Activated T-cell treated with anti-CD3 and anti-CD28 coated beads for 24 hours (primary cell): ENCODE data around the gene HCN3.
"Not testable (repeated sequence)": the region's sequence is repeated elsewhere in the genome, so short reads cannot be mapped to it uniquely, and the experiment has no call there.

Source experiments
- DNase-seq: peaks from one replicate; pipeline ENCODE4 v3.0.0-alpha.2; 2020; ENCODE audit warnings: low read depth

HCN3 gene

GRCh38 chr1:155284476-155284875 lies 7.2 kb downstream of the HCN3 start:
- no peak for DNase-seq

DNA sequence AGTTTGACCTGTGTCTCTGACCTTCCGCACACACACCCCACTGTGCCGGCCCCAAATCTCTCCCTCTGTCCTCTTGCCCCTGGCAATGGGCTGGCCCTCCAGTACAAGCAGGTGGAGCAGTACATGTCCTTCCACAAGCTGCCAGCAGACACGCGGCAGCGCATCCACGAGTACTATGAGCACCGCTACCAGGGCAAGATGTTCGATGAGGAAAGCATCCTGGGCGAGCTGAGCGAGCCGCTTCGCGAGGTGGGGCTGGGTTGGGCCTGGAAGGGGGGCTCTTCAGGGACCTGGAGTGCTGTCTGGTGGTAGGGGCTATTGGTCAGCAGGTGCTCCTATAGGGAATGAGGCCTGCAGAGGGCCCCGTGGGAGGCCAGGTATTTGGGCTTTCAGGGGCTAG lies 7.8 kb downstream of the HCN3 start:
- no peak for DNase-seq

- DNase-seq = no peak
Observed at GRCh38 chr1:155285631-155286044, 8.4 kb downstream of the HCN3 start.

DNA sequence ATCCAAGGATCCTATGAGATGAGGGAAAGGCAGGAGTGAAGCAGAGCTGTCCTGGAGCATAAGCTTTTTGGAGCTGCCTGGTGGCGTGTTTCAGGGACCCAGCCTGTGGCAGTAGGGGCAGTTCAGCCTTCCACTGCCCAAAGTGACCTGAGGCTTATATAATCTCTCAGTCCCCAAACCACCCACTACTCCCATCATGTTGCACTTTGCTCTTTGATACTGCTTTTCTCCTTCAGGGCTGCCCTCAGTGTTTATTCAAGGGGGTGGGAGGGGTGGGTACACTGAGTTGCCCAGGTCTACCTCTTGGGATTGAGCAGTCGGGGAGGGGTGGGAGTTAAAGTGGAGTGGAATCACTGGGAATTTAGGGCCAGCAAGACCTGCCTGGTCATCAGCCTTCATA lies 9.3 kb downstream of the HCN3 start:
- DNase-seq = no peak

DNA sequence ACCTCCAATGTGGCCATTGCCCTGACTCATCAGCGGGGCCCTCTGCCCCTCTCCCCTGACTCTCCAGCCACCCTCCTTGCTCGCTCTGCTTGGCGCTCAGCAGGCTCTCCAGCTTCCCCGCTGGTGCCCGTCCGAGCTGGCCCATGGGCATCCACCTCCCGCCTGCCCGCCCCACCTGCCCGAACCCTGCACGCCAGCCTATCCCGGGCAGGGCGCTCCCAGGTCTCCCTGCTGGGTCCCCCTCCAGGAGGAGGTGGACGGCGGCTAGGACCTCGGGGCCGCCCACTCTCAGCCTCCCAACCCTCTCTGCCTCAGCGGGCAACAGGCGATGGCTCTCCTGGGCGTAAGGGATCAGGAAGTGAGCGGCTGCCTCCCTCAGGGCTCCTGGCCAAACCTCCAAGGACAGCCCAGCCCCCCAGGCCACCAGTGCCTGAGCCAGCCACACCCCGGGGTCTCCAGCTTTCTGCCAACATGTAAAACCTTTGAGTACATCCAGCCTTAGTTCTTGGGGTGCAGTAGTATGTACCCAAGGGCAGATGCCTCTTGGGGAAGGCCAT lies 10.8 kb downstream of the HCN3 start:
- no peak for DNase-seq

DNA sequence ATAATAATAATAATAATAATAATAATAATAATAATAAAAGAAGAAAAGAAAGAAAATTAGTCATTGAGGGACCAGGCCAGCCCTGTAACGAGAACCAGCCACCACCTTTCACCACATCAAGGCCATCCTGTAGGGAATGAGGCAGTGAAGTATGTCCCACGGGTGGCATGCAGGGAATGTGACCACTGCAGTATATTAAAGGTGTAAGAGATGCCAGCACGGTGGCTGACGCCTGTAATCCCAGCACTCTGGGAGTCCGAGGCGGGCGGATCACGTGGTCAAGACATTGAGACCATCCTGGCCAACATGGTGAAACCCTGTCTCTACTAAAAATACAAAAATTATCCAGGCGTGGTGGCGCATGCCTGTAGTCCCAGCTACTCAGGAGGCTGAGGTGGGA lies 13.7 kb downstream of the HCN3 start:
- DNase-seq = not testable (repeated sequence)

GRCh38 chr1:155293086-155293749 lies 16.0 kb downstream of the HCN3 start:
- no peak for DNase-seq

DNA sequence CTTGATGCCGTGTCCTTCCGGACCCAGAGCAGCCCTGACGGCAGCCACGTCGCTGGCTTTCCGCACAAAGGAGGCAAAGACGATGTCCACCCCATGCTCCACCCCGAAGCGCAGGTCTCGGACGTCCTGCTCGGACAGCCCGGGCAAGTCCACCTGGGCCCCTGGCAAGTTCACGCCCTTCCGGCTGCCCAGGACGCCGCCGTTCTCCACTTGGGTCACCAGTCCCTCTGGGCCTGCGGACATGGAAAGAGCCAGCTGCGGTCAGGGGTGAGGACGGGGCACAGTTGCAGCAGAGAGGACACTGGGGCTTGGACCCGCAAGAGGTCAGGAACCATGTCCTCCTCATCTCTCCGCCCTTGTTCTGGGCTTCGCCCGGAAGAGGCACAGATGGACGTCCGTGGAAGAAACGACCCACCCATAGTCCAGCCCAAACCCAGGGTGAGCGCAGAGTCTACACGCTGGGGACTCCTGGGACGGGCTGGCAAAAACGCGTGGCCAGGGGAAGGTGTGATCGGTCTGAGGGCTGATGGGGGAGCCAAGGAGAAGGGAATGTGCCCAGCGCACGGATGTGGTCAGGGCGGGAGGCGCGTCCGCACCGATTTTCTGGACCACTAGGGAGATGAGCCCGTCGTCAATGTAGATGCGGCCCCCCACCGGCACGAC lies 17.4 kb downstream of the HCN3 start:
- DNase-seq = no peak

GRCh38 chr1:155295183-155295941 lies 18.1 kb downstream of the HCN3 start:
- DNase-seq = no peak

DNA sequence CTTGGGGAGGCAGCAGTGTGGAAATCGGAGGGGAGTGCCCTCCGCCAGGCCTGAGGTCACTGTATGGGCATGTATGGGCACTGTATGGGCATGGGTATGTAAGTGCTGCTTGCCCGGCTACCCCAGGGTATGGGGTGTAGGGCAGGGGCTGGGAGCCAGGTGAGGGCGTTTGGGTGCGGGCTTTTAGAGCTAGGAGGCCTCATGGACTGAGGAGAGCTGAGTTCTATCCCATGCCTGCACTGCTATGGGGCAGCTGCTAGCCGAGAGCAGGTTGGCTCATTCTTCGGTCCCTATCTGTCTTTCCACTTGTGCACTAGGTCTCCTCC lies 18.6 kb downstream of the HCN3 start:
- DNase-seq = no peak

DNA sequence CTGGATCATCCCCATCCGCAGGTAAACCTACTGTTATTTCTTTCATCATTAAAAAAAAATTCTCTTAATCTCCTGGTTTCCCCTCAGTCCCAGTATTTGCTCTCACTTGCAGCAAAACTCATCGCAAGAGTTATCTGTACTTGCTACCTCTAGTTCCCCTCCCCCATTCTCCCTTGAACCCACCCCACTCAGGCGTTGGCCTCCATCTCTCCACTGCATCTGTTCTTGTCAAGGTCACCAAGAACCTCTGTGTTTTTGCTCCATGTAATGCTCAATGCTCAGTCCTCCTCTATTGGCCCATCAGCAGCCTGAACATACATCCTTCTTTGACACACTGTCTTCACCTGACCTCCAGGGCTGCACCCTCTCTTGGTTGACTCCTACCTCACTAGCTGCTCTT lies 19.4 kb downstream of the HCN3 start:
- DNase-seq = no peak

- DNase-seq = no peak
Observed at GRCh38 chr1:155297384-155297783, 20.1 kb downstream of the HCN3 start.

DNA sequence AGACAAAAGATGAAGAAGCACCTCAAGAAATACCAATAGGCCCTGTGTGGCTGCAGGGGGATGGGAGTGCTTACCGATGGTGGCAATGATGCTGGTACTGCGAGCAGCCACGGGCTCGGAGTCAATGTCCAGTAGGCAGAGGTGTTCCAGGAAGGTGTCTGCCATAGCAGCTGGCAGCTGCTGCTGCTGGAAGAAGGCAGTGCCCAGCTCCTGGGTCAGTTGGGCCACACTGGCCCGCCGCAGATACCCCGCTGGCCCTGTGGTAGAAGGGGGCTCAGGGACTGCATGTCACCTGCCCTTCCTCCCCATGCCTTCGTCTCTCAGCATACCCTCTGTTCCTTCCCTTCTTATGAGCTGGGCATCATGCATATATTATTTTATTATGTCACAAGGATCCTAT lies 22.8 kb downstream of the HCN3 start:
- no peak for DNase-seq

DNA sequence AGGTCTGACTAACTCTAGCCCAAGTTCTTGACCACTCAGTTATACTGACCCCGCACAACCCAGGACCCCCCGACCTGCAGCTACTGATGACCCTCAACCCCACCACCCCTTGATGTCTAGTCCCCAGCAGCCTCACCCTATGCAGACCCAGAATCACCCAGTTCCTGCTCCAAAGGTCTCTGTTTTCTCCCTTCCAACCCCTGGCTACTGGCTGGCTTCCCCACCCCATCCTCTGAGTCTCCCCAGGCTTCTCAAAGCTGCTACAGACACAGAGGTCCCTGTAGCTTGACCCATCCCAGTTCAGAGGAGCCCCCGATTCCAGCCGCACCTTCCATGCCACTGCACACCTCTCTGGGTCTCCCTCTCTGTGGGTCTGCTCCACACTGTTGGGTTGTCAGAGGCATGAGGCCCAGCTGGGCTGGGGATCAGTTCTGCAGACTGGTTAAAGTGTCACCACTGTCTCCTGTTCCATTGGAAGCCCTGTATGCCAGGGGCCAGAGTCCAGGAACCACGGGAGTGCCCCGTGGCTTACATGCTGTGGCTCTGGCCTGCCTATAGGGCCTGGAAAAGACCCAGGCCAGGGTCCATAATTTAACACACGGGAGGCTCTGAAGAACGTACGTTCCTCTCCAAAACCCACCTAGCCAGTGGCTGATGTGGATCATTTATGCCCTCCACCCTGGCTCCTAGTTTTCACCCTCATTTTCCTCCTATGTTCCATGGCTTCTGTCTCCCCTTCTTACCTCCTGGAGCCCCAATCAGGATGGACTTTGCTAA lies 23.5 kb downstream of the HCN3 start:
- DNase-seq = no peak

- no peak for DNase-seq
Observed at GRCh38 chr1:155301342-155301841, 24.1 kb downstream of the HCN3 start, which contains the start of gene PKLR. Gene PKLR (minus strand): TSS chr1:155301438. CDS start chr1:155301395, 43 bp downstream.

DNA sequence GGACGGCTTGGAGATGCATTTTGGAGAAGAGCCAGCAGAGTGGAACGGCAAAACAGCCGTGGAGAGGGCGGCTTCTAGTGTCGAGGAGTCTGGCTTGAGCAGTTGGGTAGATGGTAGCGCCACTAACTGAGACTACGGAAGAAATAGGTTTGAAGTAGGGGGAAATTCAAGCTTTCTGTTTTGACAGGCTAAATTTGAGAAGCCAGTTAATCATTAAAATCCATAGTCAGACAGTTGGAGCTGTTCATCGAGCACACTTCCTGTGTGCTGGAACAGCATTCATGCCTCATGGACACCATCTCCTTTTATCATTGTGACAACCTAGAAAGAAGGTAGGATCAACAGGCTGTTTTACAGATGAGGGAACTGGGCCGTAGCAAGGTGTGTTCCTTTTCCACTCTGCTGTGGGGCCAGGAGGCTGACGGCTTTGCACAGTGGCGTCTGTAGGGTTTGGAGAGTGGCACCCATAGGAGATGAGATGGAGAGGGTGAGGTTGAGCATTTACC lies 27.3 kb downstream of the HCN3 start:
- no peak for DNase-seq

GRCh38 chr1:155305881-155306391 lies 28.7 kb downstream of the HCN3 start:
- DNase-seq = no peak

DNA sequence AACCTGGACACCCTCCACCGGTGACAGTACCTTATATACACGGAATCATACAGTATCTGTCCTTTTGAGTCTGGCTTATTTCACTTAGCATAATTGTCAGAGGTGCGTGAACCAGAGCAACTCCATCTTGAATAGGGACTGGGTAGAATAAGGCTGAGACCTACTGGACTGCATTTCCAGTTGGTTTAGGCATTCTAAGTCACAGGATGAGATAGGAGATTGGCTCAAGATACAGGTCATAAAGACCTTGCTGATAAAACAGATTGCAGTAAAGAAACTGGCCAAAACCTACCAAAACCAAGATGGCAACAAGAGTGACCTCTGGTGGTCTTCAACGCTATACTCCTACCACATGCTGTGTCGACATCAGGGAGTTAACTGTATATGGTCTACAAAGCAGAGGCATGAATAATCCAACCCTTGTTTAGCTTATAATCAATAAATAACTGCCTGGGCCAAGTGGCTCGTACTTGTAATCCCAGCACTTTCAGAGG lies 30.0 kb downstream of the HCN3 start:
- DNase-seq = no peak

GRCh38 chr1:155308493-155309422 lies 31.5 kb downstream of the HCN3 start, which contains the start of gene FDPS:
Gene FDPS (plus strand): TSS chr1:155308866. CDS start chr1:155309790, 924 bp downstream.
- DNase-seq = peak; percentile 96

DNA sequence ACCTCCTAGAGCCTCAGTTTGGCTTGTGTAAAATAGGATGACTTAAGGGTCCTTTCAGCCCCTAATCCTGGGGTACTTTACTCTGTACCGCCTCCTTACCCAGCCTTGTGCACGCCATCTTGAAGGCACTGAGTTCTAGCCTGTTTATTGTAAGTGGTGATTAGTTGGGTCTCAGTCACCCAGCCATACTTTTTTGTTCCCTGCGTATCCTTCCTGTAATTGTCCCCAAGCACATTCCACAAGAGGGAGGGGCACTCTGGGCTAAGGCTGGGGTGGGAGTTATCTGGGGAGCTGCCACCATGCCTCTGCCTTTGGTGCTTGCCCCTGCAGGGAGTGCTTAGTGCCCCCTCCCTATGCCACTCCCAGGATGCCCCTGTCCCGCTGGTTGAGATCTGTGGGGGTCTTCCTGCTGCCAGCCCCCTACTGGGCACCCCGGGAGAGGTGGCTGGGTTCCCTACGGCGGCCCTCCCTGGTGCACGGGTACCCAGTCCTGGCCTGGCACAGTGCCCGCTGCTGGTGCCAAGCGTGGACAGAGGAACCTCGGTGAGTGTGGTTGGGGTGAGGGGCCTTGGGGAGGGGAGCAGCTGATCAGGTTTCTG lies 32.3 kb downstream of the HCN3 start:
- no peak for DNase-seq
